Activated CD4-positive, CD25-positive, alpha-beta regulatory T cell (primary cell): ENCODE data around the gene MELK.

Experiments used
- DNase-seq, 4 experiments: peaks; one replicate each; lab custom pipeline; 2025; lab: John Stamatoyannopoulos, UW

Gene MELK

DNA sequence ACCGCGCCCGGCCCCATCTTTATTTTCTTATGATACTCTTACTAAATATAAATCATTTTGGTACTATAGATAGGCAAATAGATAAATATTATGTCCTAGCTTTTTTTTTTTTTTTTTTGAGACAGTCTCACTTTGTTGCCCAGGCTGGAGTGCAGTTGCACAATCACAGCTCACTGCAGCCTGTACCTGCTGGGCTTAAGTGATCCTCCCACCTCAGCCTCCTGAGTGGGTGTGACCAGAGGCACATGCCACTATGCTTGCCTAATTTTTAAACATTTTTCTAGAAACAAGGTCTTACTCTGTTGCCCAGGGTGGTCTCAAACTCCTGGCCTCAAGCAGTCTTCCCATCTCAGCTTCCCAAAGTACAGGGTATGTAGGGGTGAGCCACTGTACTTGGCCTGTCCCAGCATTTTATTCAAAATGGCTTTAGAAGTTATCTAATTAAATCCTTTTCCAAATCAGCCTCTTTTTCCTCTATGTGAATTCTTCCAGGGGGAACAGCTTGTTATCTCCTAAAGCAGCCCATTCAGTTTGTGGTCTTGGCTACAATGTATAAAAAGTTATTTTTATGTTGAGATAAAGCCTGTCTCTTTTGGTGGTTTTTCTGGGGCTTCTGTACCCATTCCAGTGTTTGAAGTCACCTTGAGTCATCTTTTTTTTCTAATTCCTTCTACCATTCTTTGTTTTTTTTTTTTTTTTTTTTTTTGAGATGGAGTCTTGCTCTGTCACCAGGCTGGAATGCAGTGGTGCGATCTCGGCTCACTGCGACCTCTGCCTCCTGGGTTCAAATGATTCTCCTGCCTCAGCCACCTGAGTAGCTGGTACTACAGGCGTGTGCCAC, 12.1 kb downstream of the MELK start:
- no peak for DNase-seq

DNA sequence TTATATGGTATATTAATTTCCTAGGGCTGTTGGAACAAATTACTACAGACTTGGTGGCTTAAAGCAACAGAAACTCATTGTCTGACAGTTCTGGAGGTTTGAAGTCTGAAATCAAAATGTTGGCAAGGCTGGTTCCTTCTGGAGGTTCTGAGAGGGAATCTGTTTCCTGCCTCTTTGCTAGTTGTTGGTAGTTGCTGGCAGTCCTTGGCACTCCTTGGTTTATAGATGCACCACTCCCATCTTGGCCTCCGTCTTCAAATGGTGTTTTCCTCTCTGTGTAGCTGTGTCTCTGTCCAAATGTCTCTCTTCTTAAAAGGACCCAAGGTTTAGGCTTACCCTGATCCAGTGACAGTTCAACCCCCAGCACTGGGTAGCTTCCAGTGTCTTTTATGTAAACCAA, 17.5 kb downstream of the MELK start:
- no peak for DNase-seq

- DNase-seq: no peak
Measured at GRCh38 chr9:36592801-36593583, 20.3 kb downstream of the MELK start.

DNA sequence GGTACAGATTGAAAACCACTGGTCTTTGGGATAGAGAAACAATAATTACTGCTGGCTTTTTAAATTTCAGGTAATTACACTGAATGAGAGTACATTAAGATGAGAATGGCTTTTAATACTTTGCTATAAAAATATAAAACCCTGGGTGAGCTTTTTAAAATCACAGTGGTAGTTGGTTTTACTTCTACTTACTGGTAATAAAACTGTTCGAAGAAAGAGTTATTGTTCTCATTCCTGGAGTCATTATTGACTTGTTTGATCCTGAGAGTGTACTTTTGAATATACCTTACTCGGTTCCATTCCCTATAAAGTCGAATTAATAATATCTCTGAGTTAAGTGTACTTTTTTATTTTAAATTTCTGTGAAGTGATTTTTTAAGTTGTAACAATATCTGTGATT, 21.5 kb downstream of the MELK start:
- DNase-seq: no peak

DNA sequence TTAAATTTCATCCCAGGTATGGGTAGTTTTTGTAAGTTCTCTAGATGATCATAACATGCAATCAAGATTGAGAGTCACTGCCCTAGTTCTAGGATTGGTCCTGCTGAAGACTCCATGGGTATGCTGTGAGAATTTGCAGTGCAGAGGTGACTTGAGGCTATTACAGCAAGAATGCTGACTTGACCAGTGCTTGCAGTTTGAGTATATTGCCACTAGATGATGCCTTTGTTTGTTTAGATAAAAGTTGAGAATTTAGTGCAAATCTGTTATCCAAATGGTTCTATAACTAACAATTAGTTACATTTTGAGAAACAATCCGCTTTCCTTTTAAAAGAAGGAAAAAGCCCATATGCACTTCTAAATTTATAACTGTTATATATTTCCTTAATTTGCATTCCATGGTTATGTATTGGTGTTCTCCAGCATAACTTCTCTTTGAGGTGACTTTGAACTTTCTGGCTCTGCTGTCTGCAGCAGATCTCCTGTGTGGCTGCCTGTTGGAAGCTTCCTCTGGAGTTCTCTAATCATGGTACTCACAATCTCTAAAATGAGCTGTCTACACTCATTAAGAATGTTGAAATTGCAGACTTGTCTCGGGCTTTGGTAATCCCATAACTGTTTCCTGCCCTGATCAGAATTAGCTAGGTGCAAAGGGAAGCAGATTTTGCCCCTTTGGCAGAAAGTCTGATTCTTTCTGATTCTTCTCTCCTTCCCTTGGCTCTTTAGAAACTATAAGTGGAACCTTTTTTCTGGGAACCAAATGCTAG, 24.9 kb downstream of the MELK start:
- DNase-seq: no peak

DNA sequence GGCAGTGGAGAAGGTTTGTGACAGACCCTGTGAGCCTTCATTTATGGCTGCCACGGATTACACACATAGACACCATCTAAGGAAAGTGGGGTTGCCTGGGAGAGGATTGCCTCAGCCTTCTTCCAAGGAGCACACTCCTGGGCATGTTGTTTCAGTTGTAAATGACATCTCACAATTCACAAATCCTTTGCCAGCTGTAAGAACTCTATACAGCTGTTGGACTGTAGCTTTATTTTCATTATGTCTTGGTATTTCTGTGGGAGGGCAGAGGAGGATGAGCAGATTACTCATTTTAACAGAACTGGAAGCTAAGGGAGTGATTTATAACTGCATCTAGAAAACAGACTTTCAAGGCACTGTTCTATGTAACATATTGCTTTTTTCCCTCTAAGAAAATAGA, 25.6 kb downstream of the MELK start:
- DNase-seq: no peak

GRCh38 chr9:36603006-36603405, 30.3 kb downstream of the MELK start:
- DNase-seq: no peak

- DNase-seq: no peak
Measured at GRCh38 chr9:36609306-36609705, 36.6 kb downstream of the MELK start.

DNA sequence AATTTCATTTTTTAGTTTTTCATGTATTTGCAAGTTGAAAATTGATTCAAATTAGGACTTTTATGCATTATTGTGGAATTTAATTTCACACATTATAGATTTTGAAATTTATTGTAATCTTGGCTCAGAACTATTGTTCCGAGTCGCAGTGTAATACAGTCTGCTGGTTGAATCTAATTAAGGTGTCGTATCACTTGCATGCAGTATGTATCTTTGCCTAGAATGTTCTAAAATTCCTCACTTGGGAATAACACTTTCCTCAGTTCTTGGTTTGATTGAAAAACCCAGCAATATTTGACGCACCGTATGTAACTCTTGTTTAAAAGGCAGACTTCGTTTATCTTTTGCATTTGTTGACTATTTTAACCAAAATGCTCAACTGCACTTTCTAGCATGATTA, 49.4 kb downstream of the MELK start:
- no peak for DNase-seq

DNA sequence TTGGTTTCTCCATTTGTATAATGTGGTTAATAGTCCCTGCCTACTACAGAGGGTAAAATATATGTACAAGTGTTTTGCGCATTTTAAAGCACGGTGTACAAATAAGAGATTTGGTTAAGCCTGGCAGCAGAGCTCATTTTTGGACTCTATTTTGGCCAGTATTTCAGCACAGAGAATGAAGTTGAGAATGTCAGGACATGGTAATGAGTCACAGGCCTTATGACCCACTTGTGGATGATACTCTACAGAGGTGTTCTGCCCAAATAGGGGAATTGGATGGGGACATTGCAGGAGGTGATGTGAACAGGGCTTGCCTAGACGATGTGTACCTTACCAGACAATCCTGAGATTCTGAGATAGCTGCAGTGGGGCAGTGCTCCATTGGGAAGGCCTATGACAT, 50.6 kb downstream of the MELK start:
- DNase-seq: no peak

- DNase-seq: no peak
Measured at GRCh38 chr9:36625006-36625615, 52.4 kb downstream of the MELK start.

GRCh38 chr9:36632892-36633291, 60.2 kb downstream of the MELK start:
- DNase-seq: no peak

GRCh38 chr9:36637491-36638270, 65.0 kb downstream of the MELK start:
- no peak for DNase-seq

GRCh38 chr9:36640771-36641381, 68.2 kb downstream of the MELK start:
- DNase-seq: no peak

- DNase-seq: no peak
Measured at GRCh38 chr9:36642817-36643216, 70.1 kb downstream of the MELK start.

DNA sequence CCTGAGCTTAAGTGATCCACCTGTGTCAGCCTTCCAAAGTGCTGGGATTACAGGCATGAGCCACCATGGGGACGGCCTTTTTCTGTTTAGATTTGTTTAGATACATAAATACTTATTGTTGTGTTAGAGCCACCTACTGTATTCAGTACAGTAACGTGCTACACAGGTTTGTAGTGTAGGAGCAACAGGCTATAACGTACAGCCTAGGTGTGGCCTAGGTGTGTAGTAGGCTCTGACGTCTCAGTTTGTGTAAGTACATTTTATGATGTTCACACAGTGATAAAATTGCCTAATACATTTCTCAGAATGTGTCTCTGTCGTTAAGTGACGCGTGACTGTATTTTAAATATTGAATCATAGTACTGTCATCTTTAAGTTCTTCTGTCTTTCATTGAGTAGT, 84.1 kb downstream of the MELK start:
- no peak for DNase-seq

GRCh38 chr9:36659500-36659899, 86.8 kb downstream of the MELK start:
- DNase-seq: no peak

DNA sequence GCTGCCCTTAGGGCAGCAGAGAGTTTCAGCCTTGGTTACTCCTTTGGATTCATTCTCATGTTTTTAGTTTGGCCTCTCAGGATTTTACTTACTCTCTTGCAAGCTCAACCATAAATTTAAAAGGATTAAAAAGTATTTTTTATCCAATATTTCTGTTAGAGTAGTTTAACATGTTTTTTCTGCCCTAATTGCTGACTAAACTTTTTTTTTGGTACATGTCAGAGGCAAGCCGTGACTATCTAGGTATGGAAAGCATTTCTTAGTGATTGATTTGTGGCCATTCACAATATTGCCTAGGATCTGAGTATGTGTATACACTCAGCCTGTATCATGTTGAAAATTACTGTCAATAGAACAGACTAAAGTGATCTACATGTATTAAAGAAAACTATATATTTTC, 92.1 kb downstream of the MELK start:
- no peak for DNase-seq

DNA sequence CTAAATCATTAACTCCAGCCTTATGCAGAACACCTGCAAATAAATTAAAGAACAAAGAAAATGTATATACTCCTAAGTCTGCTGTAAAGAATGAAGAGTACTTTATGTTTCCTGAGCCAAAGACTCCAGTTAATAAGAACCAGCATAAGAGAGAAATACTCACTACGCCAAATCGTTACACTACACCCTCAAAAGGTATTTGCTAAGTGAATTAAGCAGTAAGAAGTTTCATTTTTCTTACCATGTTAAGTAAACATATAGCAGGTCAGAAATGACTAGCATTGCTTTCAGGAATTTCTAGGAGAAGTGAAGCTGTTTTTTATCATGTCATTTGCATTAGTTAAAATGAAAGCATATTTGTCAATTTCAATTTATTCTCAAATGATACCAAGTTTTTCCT, 92.7 kb downstream of the MELK start:
- no peak for DNase-seq

- DNase-seq: no peak
Measured at GRCh38 chr9:36665921-36666431, 93.3 kb downstream of the MELK start.

GRCh38 chr9:36671561-36671960, 98.9 kb downstream of the MELK start:
- DNase-seq: no peak
